Gastrocnemius medialis (tissue), 4 donors: Measurements from ENCODE around the gene SLC26A4. TPM values are rescaled to one million over a fixed set of nuclear protein-coding genes. Genes with fewer than 3 reads are reported as not detected.

Experiments used
- ATAC-seq, 2 donors: fragments of 150-250 bp; one replicate each; pipeline ENCODE4 v1.9.1; 2016
- DNase-seq, 2 donors: peaks; one replicate each; pipeline ENCODE4 v3.0.0-alpha.2; 2019
- H3K27ac ChIP-seq, 4 donors: fragments of 200-600 bp; sonication (generic); 1 replicate in 1 of 4; 2 replicates in 3 of 4; pipeline ENCODE4 v1.5.1; 2016 to 2018; ENCODE audit warnings: mild to moderate bottlenecking in 2 of 4, moderate library complexity in 1 of 4
- H3K27me3 ChIP-seq, 3 donors: fragments of 200-600 bp; sonication (generic) in 2 of 3; 1 replicate in 1 of 3; 2 replicates in 2 of 3; pipeline versions ENCODE4 v1.5.1 to v1.6.0; 2016 to 2019; ENCODE audit warnings: mild to moderate bottlenecking in 1 of 3, moderate library complexity in 1 of 3
- H3K36me3 ChIP-seq, 2 donors: fragments of 200-600 bp; sonication (generic) in 1 of 2; one replicate each; pipeline ENCODE4 v1.5.1; 2017 to 2018
- H3K4me1 ChIP-seq, 2 donors: fragments of 200-600 bp; sonication (generic) in 1 of 2; one replicate each; pipeline ENCODE4 v1.5.1; 2016 to 2017; ENCODE audit warnings: mild to moderate bottlenecking in 2 of 2
- H3K4me3 ChIP-seq, 4 donors: fragments of 200-600 bp; sonication (generic) in 3 of 4; 1 replicate in 1 of 4; 2 replicates in 3 of 4; pipeline ENCODE4 v1.5.1; 2016 to 2019; ENCODE audit warnings: mild to moderate bottlenecking in 2 of 4
- H3K9me3 ChIP-seq, 3 donors: fragments of 200-600 bp; sonication (generic) in 2 of 3; 1 replicate in 1 of 3; 2 replicates in 2 of 3; pipeline ENCODE4 v1.5.1; 2016 to 2019
- CTCF ChIP-seq, 5 experiments: fragments of 450-650 bp in 3 of 5; fragments of 200-600 bp in 2 of 5; sonication (generic) in 2 of 5; IDR thresholded peaks in 4 of 5; conservative IDR thresholded peaks in 1 of 5; 1 replicate in 4 of 5; 2 replicates in 1 of 5; pipeline ENCODE4 v1.5.1; 2016 to 2019; ENCODE audit warnings: antibody characterized with exemption in 5 of 5, mild to moderate bottlenecking in 3 of 5, moderate library complexity in 3 of 5
- POLR2A ChIP-seq, 2 donors: fragments of 450-650 bp; IDR thresholded peaks; one replicate each; pipeline ENCODE4 v1.6.1; 2017; ENCODE audit warnings: antibody characterized with exemption in 2 of 2, mild to moderate bottlenecking in 2 of 2, moderate library complexity in 2 of 2
- in situ Hi-C, 4 donors: fragments of 200-750 bp; cut with MboI; loops; one replicate each; pipeline versions ENCODE4 v1.15.0 to v1.8.0; 2017; ENCODE audit warnings: low sequenced_read_pairs in 4 of 4
- intact Hi-C: fragments of 100-400 bp; cut with DNase I; formaldehyde crosslinking; loops from one replicate; pipeline ENCODE4 v1.15.1; 2023; ENCODE audit warnings: low total_unique reads
- total RNA-seq, 4 donors: library from RNA; depleted of rRNA; stranded (reverse); fragments of >200 nt; gene quantifications; one replicate each; pipeline versions ENCODE4 v1.1.0 to v1.2.3, GENCODE V29; 2016

SLC26A4 gene
- total RNA-seq, 4 donors from 2014 or later, result 0.09 to 2.5 (median 0.20) TPM; not detected in 1

GRCh38 chr7:107641676-107642075 lies 19.0 kb upstream of the SLC26A4 start:
- H3K4me3 ChIP-seq, result no peak overlapping the region
- no peaks in the 10 kb centered on the region for H3K4me1 ChIP-seq
- TF ChIP-seq POLR2A (IDR thresholded peaks at IDR 0.05), result no peak
- TF ChIP-seq CTCF (IDR thresholded peaks at IDR 0.05 in 4 of 5, conservative IDR thresholded peaks at IDR 0.05 in 1 of 5), result no peak
- H3K36me3 ChIP-seq, result no peaks in the 10 kb centered on the region
- no peaks in the 10 kb centered on the region for H3K27me3 ChIP-seq
- no peak overlapping the region for H3K27ac ChIP-seq
- no peaks in the 10 kb centered on the region for H3K9me3 ChIP-seq
- in situ Hi-C loops (no loop called here), intact Hi-C loops (no loop called here)
- DNase-seq, result no peak
- ATAC-seq, result no peak

DNA sequence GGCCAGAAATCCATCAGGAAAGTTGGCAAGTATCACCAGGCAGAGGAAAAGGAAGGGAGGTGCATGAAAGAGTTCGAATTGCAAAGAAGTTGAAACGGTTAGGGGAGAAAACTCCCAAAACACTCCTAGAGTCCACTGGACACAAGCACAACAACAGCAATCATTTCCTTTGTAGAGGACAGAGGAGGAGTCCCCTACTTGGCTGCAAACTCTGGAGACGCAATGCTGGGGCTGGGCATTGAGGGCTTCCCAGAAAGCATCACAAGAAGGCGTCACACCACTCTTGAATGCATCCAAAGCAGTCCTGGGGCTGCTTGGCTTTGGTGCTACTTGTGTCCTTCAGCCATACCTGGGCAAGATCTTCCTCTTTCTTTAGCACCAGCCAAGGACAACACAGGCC lies 18.1 kb upstream of the SLC26A4 start:
- in situ Hi-C loops, result no loop called here
- no peak for TF ChIP-seq POLR2A (IDR thresholded peaks at IDR 0.05)
- no peak for TF ChIP-seq CTCF (IDR thresholded peaks at IDR 0.05 in 4 of 5, conservative IDR thresholded peaks at IDR 0.05 in 1 of 5)

DNA sequence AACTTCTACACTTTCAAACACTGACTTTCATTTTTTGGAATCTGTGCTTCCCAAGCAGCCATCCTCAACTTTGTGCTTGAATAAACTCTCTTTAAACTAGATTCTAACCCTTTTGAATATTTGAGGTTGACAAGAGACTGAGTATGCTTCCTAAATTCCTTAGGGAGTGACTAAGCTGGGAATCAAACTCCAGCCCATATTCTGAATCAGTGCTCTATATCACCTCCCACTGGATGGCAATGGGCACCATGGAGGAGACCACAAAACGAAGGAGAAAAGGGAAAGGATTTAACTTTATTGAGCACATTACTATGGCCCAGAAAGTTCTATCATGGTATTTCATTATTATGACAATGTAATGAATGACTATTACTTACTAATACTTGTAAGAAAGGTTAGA lies 17.2 kb upstream of the SLC26A4 start:
- H3K9me3 ChIP-seq, result no peaks in the 10 kb centered on the region
- no peaks in the 10 kb centered on the region for H3K4me1 ChIP-seq
- in situ Hi-C loops, result no loop called here
- no peaks in the 10 kb centered on the region for H3K27me3 ChIP-seq
- DNase-seq (no peak), ATAC-seq (no peak)
- intact Hi-C loops, result no loop called here
- H3K36me3 ChIP-seq, result no peaks in the 10 kb centered on the region
- H3K27ac ChIP-seq, result no peak overlapping the region
- H3K4me3 ChIP-seq, result no peak overlapping the region
- TF ChIP-seq CTCF (IDR thresholded peaks at IDR 0.05 in 4 of 5, conservative IDR thresholded peaks at IDR 0.05 in 1 of 5), result no peak
- no peak for TF ChIP-seq POLR2A (IDR thresholded peaks at IDR 0.05)

More for the DNA sequence above, 18.1 kb upstream of the SLC26A4 start:
- Histone ChIP-seq H3K36me3 (no peaks in the 10 kb centered on the region), H3K27ac (no peak overlapping the region), H3K27me3 (no peaks in the 10 kb centered on the region), H3K4me3 (no peak overlapping the region), H3K9me3 (no peaks in the 10 kb centered on the region), H3K4me1 (no peaks in the 10 kb centered on the region)
- DNase-seq (no peak), ATAC-seq (no peak)
- intact Hi-C loops, result no loop called here

- in situ Hi-C loops, result no loop called here
- TF ChIP-seq CTCF (IDR thresholded peaks at IDR 0.05 in 4 of 5, conservative IDR thresholded peaks at IDR 0.05 in 1 of 5), result no peak
- TF ChIP-seq POLR2A (IDR thresholded peaks at IDR 0.05), result no peak
- intact Hi-C loops, result no loop called here
- no peak for DNase-seq
- Histone ChIP-seq H3K4me3 (no peak overlapping the region), H3K27ac (no peak overlapping the region), H3K27me3 (no peaks in the 10 kb centered on the region), H3K36me3 (no peaks in the 10 kb centered on the region), H3K9me3 (no peaks in the 10 kb centered on the region), H3K4me1 (no peaks in the 10 kb centered on the region)
- ATAC-seq, result no peak
Observed at GRCh38 chr7:107643938-107644308, 16.7 kb upstream of the SLC26A4 start.

DNA sequence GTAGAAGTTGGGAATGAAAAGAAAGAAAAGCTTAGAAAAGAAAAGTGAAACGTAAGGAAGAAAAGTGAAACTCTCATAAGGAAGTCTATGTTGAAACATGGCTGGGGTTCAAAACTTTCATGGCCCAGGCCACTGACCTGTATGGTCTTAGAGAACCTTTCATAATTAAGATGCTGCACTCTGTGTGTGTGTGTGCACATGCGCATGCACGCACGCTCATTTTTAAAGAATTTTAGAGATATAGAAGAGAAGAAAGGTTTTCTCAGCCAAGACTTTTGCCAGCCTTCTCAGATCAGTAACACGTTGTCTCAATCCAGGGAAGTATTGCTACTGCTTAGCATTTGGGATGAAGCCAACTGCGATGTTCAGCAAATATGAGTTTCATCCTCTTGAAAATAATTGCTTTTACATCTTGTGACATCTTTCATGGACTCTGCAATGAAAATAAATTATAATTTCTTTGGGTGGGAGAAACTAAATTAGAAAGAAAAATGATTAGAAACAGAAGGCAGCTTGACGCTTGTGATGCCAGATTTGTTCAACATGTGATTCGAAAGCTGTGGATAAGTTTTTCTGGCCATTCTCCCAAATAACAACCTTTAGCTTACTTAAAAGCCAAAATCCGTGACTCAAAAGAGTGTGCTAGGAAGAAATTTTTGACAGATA lies 16.2 kb upstream of the SLC26A4 start:
- no peak for DNase-seq
- no peak for ATAC-seq
- in situ Hi-C loops (no loop called here), intact Hi-C loops (no loop called here)
- Histone ChIP-seq H3K27me3 (no peaks in the 10 kb centered on the region), H3K36me3 (no peaks in the 10 kb centered on the region), H3K4me3 (no peak overlapping the region), H3K27ac (no peak overlapping the region), H3K4me1 (no peaks in the 10 kb centered on the region), H3K9me3 (no peaks in the 10 kb centered on the region)
- no peak for TF ChIP-seq CTCF (IDR thresholded peaks at IDR 0.05 in 4 of 5, conservative IDR thresholded peaks at IDR 0.05 in 1 of 5)
- TF ChIP-seq POLR2A (IDR thresholded peaks at IDR 0.05), result no peak
